H9 (cell line): ENCODE results near the gene CPSF4L. TPM values are rescaled to one million over a fixed set of nuclear protein-coding genes. Genes with fewer than 3 reads are reported as not detected.

ENCODE experiments used
- DNase-seq: peaks from one replicate; pipeline ENCODE4 v3.0.0-alpha.2; 2017
- H2AFZ ChIP-seq: one replicate; pipeline ENCODE4 v1.6.1; 2013; ENCODE audit warnings: mild to moderate bottlenecking, low read length, control low read depth, moderate library complexity
- H2AK5ac ChIP-seq: 2 replicates; pipeline ENCODE4 v1.6.1; 2013; ENCODE audit warnings: low read length, control low read depth, mixed read lengths; ENCODE audit not compliant: insufficient read length
- H2BK120ac ChIP-seq: one replicate; pipeline ENCODE4 v1.6.1; 2013; ENCODE audit warnings: low read depth, mild to moderate bottlenecking, low read length, control low read depth, inconsistent platforms; ENCODE audit not compliant: poor library complexity, severe bottlenecking
- H2BK12ac ChIP-seq: 2 replicates; pipeline ENCODE4 v1.6.1; 2013; ENCODE audit warnings: low read length, control low read depth, mixed read lengths, low read depth; ENCODE audit not compliant: insufficient read length
- H2BK15ac ChIP-seq: 2 replicates; pipeline ENCODE4 v1.6.1; 2013; ENCODE audit warnings: low read depth, low read length, control low read depth
- H2BK20ac ChIP-seq: one replicate; pipeline ENCODE4 v1.6.1; 2013; ENCODE audit warnings: low read depth, mild to moderate bottlenecking, low read length, control low read depth, inconsistent platforms; ENCODE audit not compliant: poor library complexity, severe bottlenecking
- H2BK5ac ChIP-seq: 2 replicates; pipeline ENCODE4 v1.6.1; 2013; ENCODE audit warnings: low read length, control low read depth, mixed read lengths; ENCODE audit not compliant: insufficient read length
- H3K14ac ChIP-seq: 2 replicates; pipeline ENCODE4 v1.6.1; 2013; ENCODE audit warnings: low read length, control low read depth; ENCODE audit not compliant: insufficient read depth
- H3K18ac ChIP-seq: 2 replicates; pipeline ENCODE4 v1.6.1; 2013; ENCODE audit warnings: low read depth, mild to moderate bottlenecking, mixed read lengths, low read length, control low read depth; ENCODE audit not compliant: insufficient read length
- H3K23ac ChIP-seq: 2 replicates; pipeline ENCODE4 v1.6.1; 2013; ENCODE audit warnings: low read length, control low read depth, mixed read lengths, low read depth; ENCODE audit not compliant: insufficient read length
- H3K23me2 ChIP-seq: 2 replicates; pipeline ENCODE4 v1.6.1; 2013; ENCODE audit warnings: low read depth, mild to moderate bottlenecking, mixed read lengths, low read length, control low read depth; ENCODE audit not compliant: insufficient read length, poor library complexity, severe bottlenecking
- H3K27ac ChIP-seq: 2 replicates; pipeline ENCODE4 v1.5.1; 2013; ENCODE audit warnings: low read length, control low read depth, mixed read lengths, low read depth; ENCODE audit not compliant: insufficient read length
- H3K27me3 ChIP-seq: 2 replicates; pipeline ENCODE4 v1.6.1; 2013; ENCODE audit warnings: low read length, control low read depth, inconsistent platforms; ENCODE audit not compliant: insufficient read depth
- H3K4ac ChIP-seq: 2 replicates; pipeline ENCODE4 v1.6.1; 2013; ENCODE audit warnings: low read depth, mild to moderate bottlenecking, control low read depth, inconsistent platforms, low read length, moderate library complexity
- H3K4me1 ChIP-seq: 2 replicates; pipeline ENCODE4 v1.6.1; 2013; ENCODE audit warnings: low read length, control low read depth, inconsistent platforms; ENCODE audit not compliant: insufficient read depth
- H3K4me2 ChIP-seq: 2 replicates; pipeline ENCODE4 v1.6.1; 2013; ENCODE audit warnings: low read length, control low read depth, mixed read lengths; ENCODE audit not compliant: insufficient read length, insufficient read depth
- H3K56ac ChIP-seq: 2 replicates; pipeline ENCODE4 v1.6.1; 2013; ENCODE audit warnings: low read depth, mild to moderate bottlenecking, mixed read lengths, low read length, control low read depth; ENCODE audit not compliant: insufficient read length
- H3K79me1 ChIP-seq: 2 replicates; pipeline ENCODE4 v1.6.1; 2013; ENCODE audit warnings: low read depth, mild to moderate bottlenecking, moderate library complexity, low read length, control low read depth, inconsistent platforms; ENCODE audit not compliant: insufficient read depth, poor library complexity, severe bottlenecking
- H3K79me2 ChIP-seq: 2 replicates; pipeline ENCODE4 v1.6.1; 2013; ENCODE audit warnings: low read length, control low read depth, inconsistent platforms; ENCODE audit not compliant: insufficient read depth
- H3K9ac ChIP-seq: 2 replicates; pipeline ENCODE4 v1.6.1; 2013; ENCODE audit warnings: low read length, control low read depth, mixed read lengths; ENCODE audit not compliant: insufficient read length; ENCODE audit errors: extremely low read depth
- H3K9me3 ChIP-seq: one replicate; pipeline ENCODE4 v1.6.1; 2013; ENCODE audit warnings: low read depth, low read length, inconsistent platforms; ENCODE audit not compliant: control insufficient read depth
- H3T11ph ChIP-seq: one replicate; pipeline ENCODE4 v1.6.1; 2013; ENCODE audit warnings: mild to moderate bottlenecking, low read length, control low read depth, inconsistent platforms
- H4K20me1 ChIP-seq: one replicate; pipeline ENCODE4 v1.6.1; 2013; ENCODE audit not compliant: control insufficient read depth, insufficient read length, insufficient read depth
- H4K5ac ChIP-seq: 2 replicates; pipeline ENCODE4 v1.6.1; 2013; ENCODE audit warnings: low read depth, mild to moderate bottlenecking, mixed read lengths, low read length, control low read depth; ENCODE audit not compliant: insufficient read length
- H4K8ac ChIP-seq: replicated peaks from 2 replicates; pipeline ENCODE4 v1.6.1; 2013; ENCODE audit warnings: low read length, control low read depth, mixed read lengths, low read depth; ENCODE audit not compliant: insufficient read length
- H4K91ac ChIP-seq: 2 replicates; pipeline ENCODE4 v1.6.1; 2013; ENCODE audit warnings: low read depth, mild to moderate bottlenecking, moderate library complexity, mixed read lengths, low read length, control low read depth; ENCODE audit not compliant: insufficient read length
- H3K27ac Mint-ChIP-seq, 3 experiments: 2 replicates in 2 of 3; 3 replicates in 1 of 3; pipeline ENCODE4 v1.8.0; 2020 to 2021; ENCODE audit warnings: mixed read lengths in 3 of 3, mild to moderate bottlenecking in 1 of 3, moderate library complexity in 1 of 3
- H3K27me3 Mint-ChIP-seq: 2 replicates; pipeline ENCODE4 v1.8.0; 2021; ENCODE audit warnings: low read depth, mild to moderate bottlenecking, moderate library complexity, mixed read lengths
- H3K36me3 Mint-ChIP-seq, 3 experiments: 2 replicates in 2 of 3; 3 replicates in 1 of 3; pipeline ENCODE4 v1.8.0; 2020 to 2021; ENCODE audit warnings: low read depth in 3 of 3, mixed read lengths in 3 of 3; ENCODE audit not compliant: insufficient read depth in 1 of 3
- H3K4me1 Mint-ChIP-seq, 2 experiments: 2 replicates each; pipeline ENCODE4 v1.8.0; 2020; ENCODE audit warnings: mixed read lengths in 2 of 2
- H3K4me3 Mint-ChIP-seq, 2 experiments: 2 replicates in 1 of 2; 3 replicates in 1 of 2; pipeline ENCODE4 v1.8.0; 2020 to 2021; ENCODE audit warnings: mild to moderate bottlenecking in 2 of 2, mixed read lengths in 2 of 2, moderate library complexity in 1 of 2
- H3K9me3 Mint-ChIP-seq, 2 experiments: 2 replicates in 1 of 2; 3 replicates in 1 of 2; pipeline ENCODE4 v1.8.0; 2020; ENCODE audit warnings: mild to moderate bottlenecking in 2 of 2, mixed read lengths in 2 of 2, moderate library complexity in 1 of 2
- CTCF ChIP-seq: fragments of 200-600 bp; sonication (generic); conservative IDR thresholded peaks from 3 replicates; pipeline ENCODE4 v1.8.0; 2021; ENCODE audit warnings: antibody characterized with exemption, mild to moderate bottlenecking
- WGBS: extraction: QIAGEN DNeasy Blood & Tissue Kit; methylation state at CpG from one replicate; pipeline ENCODE4 v1.1.7; 2013; ENCODE audit warnings: missing lambda C conversion rate, low lambda C conversion rate, mixed read lengths; ENCODE audit not compliant: insufficient read length; ENCODE audit errors: extremely low coverage; 5-methylcytosine and 5-hydroxymethylcytosine counted together
- total RNA-seq: library from RNA; stranded (reverse); gene quantifications from 2 replicates; pipeline ENCODE4 v1.2.1, GENCODE V29; 2021

CPSF4L gene
- total RNA-seq, 1 experiment from 2014 or later: not detected

- no CpG with 5 or more reads among the region's 7 CpGs for WGBS
Observed at GRCh38 chr17:73289549-73290254, 28.0 kb upstream of the CPSF4L start.

More at GRCh38 chr17:73289549-73290254, 28.0 kb upstream of the CPSF4L start:
- no peaks in the 10 kb centered on the region for H4K20me1 ChIP-seq
- no peak overlapping the region for H2BK12ac ChIP-seq
- Mint-ChIP-seq H3K4me3 (no peak overlapping the region), H3K27ac (peak overlapping the region in 2 of 3 experiments; percentile 45 to 86; a peak in 2 of 7 replicates), H3K4me1 (peaks cover 27 to 38% of the 10 kb centered on the region in 2 experiments), H3K27me3 (no peaks in the 10 kb centered on the region), H3K9me3 (no peaks in the 10 kb centered on the region), H3K36me3 (peaks cover 0 to 7% (median 7%) of the 10 kb centered on the region in 3 experiments; a peak in 6 of 7 replicates)
- no peak overlapping the region for H2BK20ac ChIP-seq
- no peaks in the 10 kb centered on the region for H3K9me3 ChIP-seq
- H2BK5ac ChIP-seq: no peak overlapping the region
- no peak overlapping the region for H3K18ac ChIP-seq
- H3K4me2 ChIP-seq: no peak overlapping the region
- no peak overlapping the region for H4K5ac ChIP-seq
- H3K23me2 ChIP-seq: no peaks in the 10 kb centered on the region
- no peaks in the 10 kb centered on the region for H3K4me1 ChIP-seq
- H2BK120ac ChIP-seq: no peak overlapping the region
- H3K79me1 ChIP-seq: no peaks in the 10 kb centered on the region
- no peak overlapping the region for H3K4ac ChIP-seq
- no peak for DNase-seq
- H2AK5ac ChIP-seq: no peak overlapping the region
- H3K27me3 ChIP-seq: no peaks in the 10 kb centered on the region
- H3K23ac ChIP-seq: no peak overlapping the region
- H2BK15ac ChIP-seq: no peak overlapping the region
- H3K9ac ChIP-seq: no peak overlapping the region
- TF ChIP-seq CTCF: no peak
- H3K56ac ChIP-seq: no peak overlapping the region
- no peak overlapping the region for H4K91ac ChIP-seq
- H3K27ac ChIP-seq: no peak overlapping the region
- H3K79me2 ChIP-seq: no peaks in the 10 kb centered on the region
- no peak overlapping the region for H2AFZ ChIP-seq
- H3K14ac ChIP-seq: no peak overlapping the region
- no peak overlapping the region for H4K8ac ChIP-seq
- no peak overlapping the region for H3T11ph ChIP-seq
